DOHH2 (cell line): Measurements from ENCODE around the gene MRPS18B.

Experiments
- H3F3A ChIP-seq: fragments of 200-600 bp; sonication (generic), shearing (Covaris generic); 2 replicates; pipeline ENCODE4 v1.6.0; 2016; ENCODE audit warnings: antibody characterized with exemption, mild to moderate bottlenecking; ENCODE audit not compliant: control insufficient read depth, insufficient read depth
- H3K27ac ChIP-seq: fragments of 200-600 bp; sonication (generic); 2 replicates; pipeline ENCODE4 v1.5.1; 2014; ENCODE audit warnings: low read depth, mild to moderate bottlenecking, low read length, moderate library complexity
- H3K27me3 ChIP-seq: fragments of 200-600 bp; sonication (generic); 2 replicates; pipeline ENCODE4 v1.6.1; 2014; ENCODE audit warnings: mild to moderate bottlenecking, low read length, mixed read lengths; ENCODE audit not compliant: control insufficient read depth
- H3K36me3 ChIP-seq: fragments of 200-600 bp; sonication (generic); 2 replicates; pipeline ENCODE4 v1.6.1; 2014; ENCODE audit warnings: mild to moderate bottlenecking, low read length, moderate library complexity, mixed read lengths; ENCODE audit not compliant: control insufficient read depth
- H3K4me1 ChIP-seq: fragments of 200-600 bp; sonication (generic); 2 replicates; pipeline ENCODE4 v1.6.1; 2014; ENCODE audit warnings: mild to moderate bottlenecking, low read length, mixed read lengths; ENCODE audit not compliant: control insufficient read depth
- H3K4me2 ChIP-seq: fragments of 200-600 bp; sonication (generic); 2 replicates; pipeline ENCODE4 v1.6.0; 2014; ENCODE audit warnings: mild to moderate bottlenecking, low read length, moderate library complexity
- H3K4me3 ChIP-seq: fragments of 200-600 bp; sonication (generic); 2 replicates; pipeline ENCODE4 v1.5.1; 2014; ENCODE audit warnings: mild to moderate bottlenecking, low read length, mixed read lengths
- H3K79me2 ChIP-seq: fragments of 200-600 bp; sonication (generic); 2 replicates; pipeline ENCODE4 v1.6.1; 2014; ENCODE audit warnings: mild to moderate bottlenecking, low read length, mixed read lengths; ENCODE audit not compliant: control insufficient read depth
- H3K9me2 ChIP-seq: fragments of 200-600 bp; sonication (generic); replicated peaks from 2 replicates; pipeline ENCODE4 v1.6.1; 2014; ENCODE audit warnings: mild to moderate bottlenecking, low read length, mixed read lengths; ENCODE audit not compliant: control insufficient read depth
- H3K9me3 ChIP-seq: fragments of 200-600 bp; sonication (generic); 2 replicates; pipeline ENCODE4 v1.6.1; 2014; ENCODE audit warnings: antibody characterized with exemption, low read length, mixed read lengths; ENCODE audit not compliant: control insufficient read depth, insufficient read depth
- H4K20me1 ChIP-seq: fragments of 200-600 bp; sonication (generic); 2 replicates; pipeline ENCODE4 v1.6.0; 2014; ENCODE audit warnings: low read depth, mild to moderate bottlenecking, antibody characterized with exemption, low read length, moderate library complexity; ENCODE audit not compliant: control insufficient read depth, insufficient read depth
- EZH2phosphoT487 ChIP-seq: fragments of 200-600 bp; sonication (generic); IDR thresholded peaks from 2 replicates; pipeline ENCODE4 v1.6.1; 2017; ENCODE audit warnings: borderline replicate concordance, mild to moderate bottlenecking, antibody characterized with exemption, low read length, moderate library complexity, mixed read lengths
- TF ChIP-seq, protein P1 (sequence below): fragments of 200-600 bp; sonication (generic); IDR thresholded peaks from one replicate; pipeline ENCODE4 v1.5.1; 2014; ENCODE audit warnings: antibody characterized with exemption, mild to moderate bottlenecking, low read depth, low read length; ENCODE audit not compliant: poor library complexity, severe bottlenecking

Gene MRPS18B

DNA sequence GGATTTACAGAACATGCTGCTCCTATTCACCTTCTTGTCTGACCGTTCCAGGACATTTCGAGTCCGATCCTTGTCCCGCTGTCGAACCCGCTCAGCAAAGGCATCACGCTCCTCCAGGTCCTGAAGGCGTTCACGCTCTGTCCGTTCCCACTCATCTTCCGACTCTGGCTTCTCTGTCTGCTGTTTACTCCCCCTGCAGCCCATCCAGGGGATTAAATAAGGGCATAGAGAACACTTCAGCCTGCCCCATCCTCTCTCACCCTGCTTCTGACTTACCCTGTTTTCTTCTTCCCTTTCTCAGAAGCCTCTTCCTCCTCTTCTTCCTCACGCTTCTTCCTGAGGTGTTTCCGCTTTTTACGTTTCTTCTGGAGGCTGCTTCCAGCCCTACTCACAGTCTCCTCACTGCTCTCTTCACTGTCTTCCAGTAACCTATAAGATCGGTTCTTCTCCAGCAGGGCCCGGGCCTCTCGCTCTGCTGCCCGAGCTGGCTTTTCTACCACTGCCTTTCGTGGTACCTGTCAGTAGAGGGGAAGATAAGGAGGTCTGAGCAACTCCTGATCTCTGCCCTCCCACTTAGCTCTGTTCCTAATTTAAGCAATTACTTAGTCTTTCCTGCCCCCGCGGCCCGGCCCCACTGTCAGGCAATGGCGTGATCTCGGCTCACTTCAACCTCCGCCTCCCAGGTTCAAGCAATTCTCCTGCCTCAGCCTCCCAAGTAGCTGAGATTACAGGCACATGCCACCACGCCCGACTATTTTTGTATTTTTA is 53.3 kb downstream of the MRPS18B start:
- Histone ChIP-seq H3K4me3 (0 out of 2 replicates have a peak overlapping the region, but pooled peaks have one; percentile 90), H3K4me1 (peaks cover 25% of the 10 kb centered on the region)
- no peak for TF ChIP-seq EZH2phosphoT487
- TF ChIP-seq, protein P1, sequence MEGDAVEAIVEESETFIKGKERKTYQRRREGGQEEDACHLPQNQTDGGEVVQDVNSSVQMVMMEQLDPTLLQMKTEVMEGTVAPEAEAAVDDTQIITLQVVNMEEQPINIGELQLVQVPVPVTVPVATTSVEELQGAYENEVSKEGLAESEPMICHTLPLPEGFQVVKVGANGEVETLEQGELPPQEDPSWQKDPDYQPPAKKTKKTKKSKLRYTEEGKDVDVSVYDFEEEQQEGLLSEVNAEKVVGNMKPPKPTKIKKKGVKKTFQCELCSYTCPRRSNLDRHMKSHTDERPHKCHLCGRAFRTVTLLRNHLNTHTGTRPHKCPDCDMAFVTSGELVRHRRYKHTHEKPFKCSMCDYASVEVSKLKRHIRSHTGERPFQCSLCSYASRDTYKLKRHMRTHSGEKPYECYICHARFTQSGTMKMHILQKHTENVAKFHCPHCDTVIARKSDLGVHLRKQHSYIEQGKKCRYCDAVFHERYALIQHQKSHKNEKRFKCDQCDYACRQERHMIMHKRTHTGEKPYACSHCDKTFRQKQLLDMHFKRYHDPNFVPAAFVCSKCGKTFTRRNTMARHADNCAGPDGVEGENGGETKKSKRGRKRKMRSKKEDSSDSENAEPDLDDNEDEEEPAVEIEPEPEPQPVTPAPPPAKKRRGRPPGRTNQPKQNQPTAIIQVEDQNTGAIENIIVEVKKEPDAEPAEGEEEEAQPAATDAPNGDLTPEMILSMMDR: peak; percentile 28

DNA sequence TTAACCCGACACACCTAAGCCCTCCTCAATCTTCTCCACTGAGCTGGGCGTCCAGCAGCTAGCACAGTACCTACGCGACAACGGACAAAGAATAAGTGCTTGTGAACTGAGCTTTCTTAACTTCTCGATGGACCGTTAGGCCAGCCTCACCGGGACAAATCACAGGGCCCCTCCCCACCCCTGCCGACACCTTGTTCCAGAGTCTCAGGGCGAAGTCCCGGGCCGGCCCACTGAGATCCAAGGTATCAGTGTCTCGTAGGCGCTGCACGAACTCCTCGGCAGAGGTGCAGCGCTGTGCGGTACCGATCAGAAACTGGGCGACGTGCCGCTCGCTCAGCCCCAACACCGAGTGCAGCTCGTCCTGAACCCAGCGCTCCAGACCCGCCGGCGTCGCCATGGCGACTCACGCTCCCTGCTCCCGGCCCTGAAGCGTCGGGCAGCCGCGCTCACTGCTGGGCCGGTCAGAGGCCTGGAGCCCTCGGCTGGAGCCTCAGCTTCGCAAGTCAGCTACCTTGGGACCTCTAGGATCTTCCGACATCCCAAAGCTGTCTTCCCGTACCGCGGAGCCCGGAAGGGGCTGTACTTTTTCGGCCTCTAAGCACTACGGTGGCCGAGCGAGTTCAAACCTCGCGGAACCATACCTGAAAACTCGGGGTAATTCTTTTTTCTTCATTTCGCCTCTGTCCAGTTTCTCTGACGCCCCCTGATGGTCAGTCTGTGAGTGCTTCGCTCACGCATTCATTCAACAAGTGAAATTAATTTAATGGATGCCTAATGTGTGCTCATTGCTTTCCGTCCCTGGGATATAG is 55.0 kb downstream of the MRPS18B start, which contains the start of gene DHX16:
Gene DHX16, minus strand, starts transcription at position 562 of the 809 bp plus-strand sequence. Its CDS starts 165 bp downstream, at position 397.
- H3K27me3 ChIP-seq: no peaks in the 10 kb centered on the region
- peaks cover 25% of the 10 kb centered on the region for H3K4me1 ChIP-seq
- peak within 1 kb of the TSS; percentile 68 for H3K4me2 ChIP-seq
- peaks cover 26% of the 10 kb centered on the region for H3K79me2 ChIP-seq
- peak within 1 kb of the TSS; percentile 90 for H3K4me3 ChIP-seq
- TF ChIP-seq EZH2phosphoT487: no peak
- TF ChIP-seq, protein P1: peak; percentile 94
- peaks cover 26% of the 10 kb centered on the region for H3F3A ChIP-seq
- no peaks in the 10 kb centered on the region for H3K9me2 ChIP-seq
- no peak within 1 kb of the TSS; the same call in 1 of the 2 replicates for H3K27ac ChIP-seq
- no peaks in the 10 kb centered on the region for H4K20me1 ChIP-seq
- H3K36me3 ChIP-seq: peaks cover 47% of the 10 kb centered on the region
- H3K9me3 ChIP-seq: no peaks in the 10 kb centered on the region

More for the DNA sequence above, 53.3 kb downstream of the MRPS18B start:
- no peak overlapping the region for H3K27ac ChIP-seq
- H3K9me2 ChIP-seq: no peaks in the 10 kb centered on the region
- H3K27me3 ChIP-seq: no peaks in the 10 kb centered on the region
- H4K20me1 ChIP-seq: no peaks in the 10 kb centered on the region
- peaks cover 26% of the 10 kb centered on the region for H3K79me2 ChIP-seq
- H3K4me2 ChIP-seq: peak overlapping the region; percentile 68; the same call in 1 of the 2 replicates
- H3K36me3 ChIP-seq: peaks cover 38% of the 10 kb centered on the region
- H3K9me3 ChIP-seq: no peaks in the 10 kb centered on the region
- peaks cover 14% of the 10 kb centered on the region for H3F3A ChIP-seq
